ENCODE data around the gene TSPAN9. TPM values are rescaled to one million over a fixed set of nuclear protein-coding genes. Genes with fewer than 3 reads are reported as not detected.

Gene TSPAN9
- total RNA-seq, 4 donors from 2014 or later = 27.8 to 47.2 (median 34.3) TPM

DNA sequence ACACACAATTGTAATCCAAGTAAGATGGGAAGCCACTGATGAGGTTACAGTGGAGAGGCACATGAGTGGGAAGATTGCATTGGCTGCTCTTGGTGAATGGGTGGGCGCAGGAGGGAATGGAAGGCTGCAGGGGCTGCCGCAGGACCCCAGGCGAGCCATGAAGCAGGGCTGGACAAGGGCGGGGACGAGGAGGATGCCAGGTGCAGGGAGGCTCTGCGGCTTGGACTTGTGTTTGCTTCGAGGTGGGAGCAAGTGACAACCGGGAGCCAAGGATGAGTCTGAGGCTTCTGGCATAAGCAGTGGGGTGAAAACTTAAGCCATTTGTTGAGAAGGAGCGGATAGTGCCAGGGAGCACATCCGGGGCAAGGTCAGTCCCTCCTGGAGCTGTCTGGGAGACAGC is 115.0 kb downstream of the TSPAN9 start:
- Histone ChIP-seq H3K4me3 (no peak overlapping the region), H3K9me3 (no peaks in the 10 kb centered on the region), H3K27ac (no peak overlapping the region), H3K36me3 (no peaks in the 10 kb centered on the region), H3K4me1 (peaks cover 5% of the 10 kb centered on the region), H3K27me3 (no peaks in the 10 kb centered on the region)
- no peak for DNase-seq (ENCODE audit: low spot score in 2 of 2)
- 87% methylated on average over 10 of the region's 10 CpGs for WGBS
- no peak for TF ChIP-seq POLR2AphosphoS5 (IDR thresholded peaks at IDR 0.05)
- TF ChIP-seq EP300 (IDR thresholded peaks at IDR 0.05) = no peak
- TF ChIP-seq, protein P1, sequence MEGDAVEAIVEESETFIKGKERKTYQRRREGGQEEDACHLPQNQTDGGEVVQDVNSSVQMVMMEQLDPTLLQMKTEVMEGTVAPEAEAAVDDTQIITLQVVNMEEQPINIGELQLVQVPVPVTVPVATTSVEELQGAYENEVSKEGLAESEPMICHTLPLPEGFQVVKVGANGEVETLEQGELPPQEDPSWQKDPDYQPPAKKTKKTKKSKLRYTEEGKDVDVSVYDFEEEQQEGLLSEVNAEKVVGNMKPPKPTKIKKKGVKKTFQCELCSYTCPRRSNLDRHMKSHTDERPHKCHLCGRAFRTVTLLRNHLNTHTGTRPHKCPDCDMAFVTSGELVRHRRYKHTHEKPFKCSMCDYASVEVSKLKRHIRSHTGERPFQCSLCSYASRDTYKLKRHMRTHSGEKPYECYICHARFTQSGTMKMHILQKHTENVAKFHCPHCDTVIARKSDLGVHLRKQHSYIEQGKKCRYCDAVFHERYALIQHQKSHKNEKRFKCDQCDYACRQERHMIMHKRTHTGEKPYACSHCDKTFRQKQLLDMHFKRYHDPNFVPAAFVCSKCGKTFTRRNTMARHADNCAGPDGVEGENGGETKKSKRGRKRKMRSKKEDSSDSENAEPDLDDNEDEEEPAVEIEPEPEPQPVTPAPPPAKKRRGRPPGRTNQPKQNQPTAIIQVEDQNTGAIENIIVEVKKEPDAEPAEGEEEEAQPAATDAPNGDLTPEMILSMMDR (IDR thresholded peaks at IDR 0.05) = no peak
- no peak for TF ChIP-seq POLR2A (IDR thresholded peaks at IDR 0.05)

DNA sequence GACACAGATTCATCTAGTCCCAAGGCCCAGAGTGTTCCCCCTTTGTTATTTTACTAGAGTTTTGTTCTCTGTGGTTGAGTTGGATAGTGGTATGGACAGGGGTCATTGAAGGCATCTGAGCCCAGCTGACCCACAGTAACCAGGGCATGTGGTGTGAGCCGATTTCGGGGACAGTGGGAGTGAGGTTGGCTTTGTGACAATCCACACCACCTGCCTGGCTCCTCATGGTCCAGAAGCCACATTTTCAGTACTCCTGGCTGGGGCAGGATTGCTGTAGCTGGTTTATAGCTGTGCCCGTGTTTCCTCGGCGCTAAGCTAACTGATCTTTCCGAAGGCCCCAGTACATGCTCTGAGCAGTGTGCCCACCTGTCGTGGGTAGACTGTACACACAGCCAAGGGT is 116.0 kb downstream of the TSPAN9 start:
- 90% methylated on average over 2 of the region's 7 CpGs for WGBS
- TF ChIP-seq POLR2AphosphoS5 (IDR thresholded peaks at IDR 0.05) = no peak
- no peak for TF ChIP-seq POLR2A (IDR thresholded peaks at IDR 0.05)
- TF ChIP-seq, protein P1 (IDR thresholded peaks at IDR 0.05) = no peak
- no peak for TF ChIP-seq EP300 (IDR thresholded peaks at IDR 0.05)
- no peaks in the 10 kb centered on the region for H3K9me3 ChIP-seq
- H3K4me1 ChIP-seq = peaks cover 4% of the 10 kb centered on the region
- no peak overlapping the region for H3K27ac ChIP-seq
- H3K4me3 ChIP-seq = no peak overlapping the region
- H3K27me3 ChIP-seq = no peaks in the 10 kb centered on the region
- no peak for DNase-seq (ENCODE audit: low spot score in 2 of 2)
- no peaks in the 10 kb centered on the region for H3K36me3 ChIP-seq

DNA sequence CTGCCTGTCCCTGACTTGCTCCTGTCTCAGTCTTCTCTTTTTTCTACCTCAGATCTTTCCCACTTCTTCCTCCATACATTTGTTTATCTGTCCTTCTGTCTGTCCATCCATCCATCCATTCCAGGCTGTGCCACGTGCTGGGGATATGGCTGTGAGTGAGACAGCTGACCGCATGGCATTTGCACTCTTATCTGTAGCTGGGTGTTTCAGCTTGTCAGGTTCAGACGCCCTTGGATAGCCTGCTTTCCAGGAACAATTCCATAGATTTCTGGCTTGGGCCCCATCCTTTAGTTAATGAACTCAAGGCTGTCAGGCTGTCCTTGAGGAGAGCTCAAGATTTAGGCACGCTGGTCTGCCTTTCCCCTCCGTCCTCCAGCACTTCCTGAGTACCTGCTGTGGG is 116.6 kb downstream of the TSPAN9 start:
- DNase-seq (ENCODE audit: low spot score in 2 of 2) = no peak
- Histone ChIP-seq H3K4me1 (peaks cover under 1% of the 10 kb centered on the region), H3K27ac (no peak overlapping the region), H3K36me3 (no peaks in the 10 kb centered on the region), H3K9me3 (no peaks in the 10 kb centered on the region), H3K4me3 (no peak overlapping the region), H3K27me3 (peaks cover under 1% of the 10 kb centered on the region)
- WGBS = 80% methylated on average over 5 of the region's 5 CpGs
- TF ChIP-seq POLR2AphosphoS5 (IDR thresholded peaks at IDR 0.05) (no peak), EP300 (IDR thresholded peaks at IDR 0.05) (no peak), POLR2A (IDR thresholded peaks at IDR 0.05) (no peak)
- TF ChIP-seq, protein P1 (IDR thresholded peaks at IDR 0.05) = no peak

DNA sequence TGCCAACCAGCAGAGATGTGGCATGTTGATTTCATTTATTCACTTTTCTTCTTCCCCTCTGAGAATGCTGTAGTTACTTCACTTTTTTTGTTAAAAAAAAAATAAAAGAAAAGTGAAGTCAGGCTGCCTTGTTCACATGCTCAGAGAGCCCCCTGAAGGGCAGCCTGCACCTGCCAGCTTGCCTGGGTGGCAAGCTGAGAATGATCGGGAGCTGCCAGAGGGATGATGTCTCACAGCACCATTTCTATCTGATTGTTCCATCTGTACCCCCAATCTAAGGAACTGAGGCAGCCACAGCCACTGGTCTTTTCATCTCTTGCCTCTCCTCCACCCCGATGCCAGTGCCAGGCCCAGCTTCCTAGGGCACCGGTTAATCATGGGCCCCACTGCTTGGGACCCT is 118.2 kb downstream of the TSPAN9 start:
- Histone ChIP-seq H3K4me1 (peaks cover 16% of the 10 kb centered on the region), H3K27ac (no peak overlapping the region), H3K27me3 (peaks cover 6% of the 10 kb centered on the region), H3K9me3 (no peaks in the 10 kb centered on the region), H3K36me3 (no peaks in the 10 kb centered on the region), H3K4me3 (no peak overlapping the region)
- WGBS = 93% methylated on average over 3 of the region's 3 CpGs
- TF ChIP-seq POLR2AphosphoS5 (IDR thresholded peaks at IDR 0.05) = no peak
- TF ChIP-seq, protein P1 (IDR thresholded peaks at IDR 0.05) = no peak
- TF ChIP-seq EP300 (IDR thresholded peaks at IDR 0.05) = no peak
- TF ChIP-seq POLR2A (IDR thresholded peaks at IDR 0.05) = no peak
- DNase-seq (ENCODE audit: low spot score in 2 of 2) = no peak

DNA sequence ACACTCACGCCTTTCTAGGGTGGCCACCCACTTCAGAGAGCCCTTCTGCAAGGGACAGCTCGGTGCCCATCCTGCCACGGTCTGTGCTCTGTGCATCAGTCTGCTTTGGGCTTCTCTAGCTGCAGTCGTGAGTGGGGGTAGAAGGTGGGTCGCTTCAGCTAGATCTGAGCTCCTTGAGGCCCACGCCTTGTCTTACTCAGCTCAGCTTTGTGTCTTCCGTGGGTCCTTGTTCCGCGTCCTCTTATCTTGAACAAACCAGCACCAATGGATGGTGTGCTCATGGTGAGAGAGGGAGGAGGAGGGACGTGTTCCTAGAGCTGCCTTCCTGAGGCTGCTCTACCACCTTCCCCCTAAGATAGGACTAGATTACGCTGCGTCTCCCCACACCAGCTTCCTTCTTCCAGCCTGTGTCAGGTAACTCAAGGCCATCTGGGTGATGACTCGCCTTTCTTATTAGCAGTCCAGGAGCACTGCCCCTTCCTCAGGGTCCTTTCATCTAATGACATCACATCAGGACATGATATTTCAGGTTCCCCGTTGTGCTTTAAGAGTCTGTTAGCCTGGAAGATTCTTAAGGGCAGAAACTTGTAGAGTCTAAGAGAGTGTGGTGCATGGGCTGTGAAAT is 118.8 kb downstream of the TSPAN9 start:
- Histone ChIP-seq H3K4me1 (peaks cover 22% of the 10 kb centered on the region), H3K27me3 (peaks cover 8% of the 10 kb centered on the region), H3K4me3 (no peak overlapping the region), H3K9me3 (no peaks in the 10 kb centered on the region), H3K27ac (no peak overlapping the region), H3K36me3 (no peaks in the 10 kb centered on the region)
- 94% methylated on average over 14 of the region's 14 CpGs for WGBS
- DNase-seq (ENCODE audit: low spot score in 2 of 2) = no peak
- TF ChIP-seq POLR2AphosphoS5 (IDR thresholded peaks at IDR 0.05) (no peak), EP300 (IDR thresholded peaks at IDR 0.05) (no peak), POLR2A (IDR thresholded peaks at IDR 0.05) (no peak)
- TF ChIP-seq, protein P1 (IDR thresholded peaks at IDR 0.05) = no peak

Data from suprapubic skin (tissue), 4 donors.